B cell (primary cell): ENCODE results near the gene ADAMTSL1.

Experiments
- CTCF ChIP-seq: fragments of 200-600 bp; IDR thresholded peaks from one replicate; pipeline ENCODE4 v1.8.0; 2022; ENCODE audit warnings: antibody characterized with exemption, mild to moderate bottlenecking
- EZH2 ChIP-seq: IDR thresholded peaks from 2 replicates; pipeline ENCODE4 v1.6.1; 2012; ENCODE audit warnings: borderline replicate concordance, low read depth, mild to moderate bottlenecking, moderate library complexity, low read length; ENCODE audit not compliant: insufficient read depth, poor library complexity, severe bottlenecking

GRCh38 chr9:18544456-18544855, 70.5 kb downstream of the ADAMTSL1 start:
- TF ChIP-seq CTCF = no peak
- no peak for TF ChIP-seq EZH2
